Forelimb muscle (tissue), 1 donor: ENCODE measurements around the gene STK24. TPM values are rescaled to one million over a fixed set of nuclear protein-coding genes. Genes with fewer than 3 reads are reported as not detected.
A peak's percentile ranks its signal among the peaks of the same experiment; 100 is the strongest.
"Not testable (repeated sequence)": the region's sequence is repeated elsewhere in the genome, so short reads cannot be mapped to it uniquely, and the experiment has no call there.

ENCODE experiments used
- DNase-seq: peaks from one replicate; pipeline ENCODE4 v3.0.0-alpha.2; 2013; ENCODE audit warnings: low read depth
- polyA plus RNA-seq: library from polyadenylated mRNA; unstranded; fragments of 120-200 nt; gene quantifications from one replicate; pipeline ENCODE4 v1.2.1, GENCODE V29; 2013; ENCODE audit not compliant: insufficient read length

STK24 gene
- polyA plus RNA-seq: 41.5 TPM

GRCh38 chr13:98576963-98577835 is at the start of gene STK24:
Gene STK24 (minus strand): TSS chr13:98577107. CDS start chr13:98576786, 321 bp downstream.
- peak; percentile 44 for DNase-seq

- DNase-seq: no peak
Measured at GRCh38 chr13:98626298-98626935, 49.5 kb upstream of the STK24 start.

GRCh38 chr13:98624589-98624988 is 47.7 kb upstream of the STK24 start:
- DNase-seq: not testable (repeated sequence)

GRCh38 chr13:98622931-98623331 is 46.0 kb upstream of the STK24 start:
- DNase-seq: no peak

- no peak for DNase-seq
Measured at GRCh38 chr13:98619556-98619955, 42.6 kb upstream of the STK24 start.

- not testable (repeated sequence) for DNase-seq
Measured at GRCh38 chr13:98615595-98615994, 38.7 kb upstream of the STK24 start.

- no peak for DNase-seq
Measured at GRCh38 chr13:98613591-98613990, 36.7 kb upstream of the STK24 start.

- no peak for DNase-seq
Measured at GRCh38 chr13:98609756-98610155, 32.8 kb upstream of the STK24 start.

- DNase-seq: no peak
Measured at GRCh38 chr13:98606296-98606695, 29.4 kb upstream of the STK24 start.

GRCh38 chr13:98599502-98600328 is 22.8 kb upstream of the STK24 start:
- no peak for DNase-seq

GRCh38 chr13:98598043-98598442 is 21.1 kb upstream of the STK24 start:
- DNase-seq: no peak

GRCh38 chr13:98595134-98595533 is 18.2 kb upstream of the STK24 start:
- no peak for DNase-seq

- no peak for DNase-seq
Measured at GRCh38 chr13:98592362-98592732, 15.4 kb upstream of the STK24 start.

GRCh38 chr13:98591721-98592361 is 14.9 kb upstream of the STK24 start:
- DNase-seq: no peak

GRCh38 chr13:98590471-98590870 is 13.6 kb upstream of the STK24 start:
- DNase-seq: not testable (repeated sequence)

GRCh38 chr13:98589516-98589915 is 12.6 kb upstream of the STK24 start:
- not testable (repeated sequence) for DNase-seq

GRCh38 chr13:98586400-98587345 is 9.8 kb upstream of the STK24 start:
- DNase-seq: no peak

- no peak for DNase-seq
Measured at GRCh38 chr13:98585946-98586345, 9.0 kb upstream of the STK24 start.

- DNase-seq: no peak
Measured at GRCh38 chr13:98585398-98585754, 8.5 kb upstream of the STK24 start.

- DNase-seq: no peak
Measured at GRCh38 chr13:98584668-98585397, 7.9 kb upstream of the STK24 start.
